ENCODE data around the gene TSPAN17.

GRCh38 chr5:176618783-176619182 lies 28.5 kb upstream of the TSPAN17 start:
- TF ChIP-seq CTCF (conservative IDR thresholded peaks at IDR 0.05; ENCODE audit: low read depth in 2 of 2) (no peak), REST (IDR thresholded peaks at IDR 0.05; ENCODE audit: unreplicated experiment) (no peak), EZH2 (IDR thresholded peaks at IDR 0.05; ENCODE audit: low read depth, unreplicated experiment) (no peak), POLR2AphosphoS5 (IDR thresholded peaks at IDR 0.05; ENCODE audit: low read depth) (no peak), STAT1 (IDR thresholded peaks at IDR 0.05; ENCODE audit: unreplicated experiment) (no peak), EZH2phosphoT487 (IDR thresholded peaks at IDR 0.05; ENCODE audit: unreplicated experiment) (no peak), JUNB (IDR thresholded peaks at IDR 0.05; ENCODE audit: unreplicated experiment) (no peak), CREB1 (CRISPR knock-in tag; IDR thresholded peaks at IDR 0.05; ENCODE audit: low read depth) (no peak), ZNF462 (CRISPR knock-in tag; IDR thresholded peaks at IDR 0.05) (no peak), NANOG (IDR thresholded peaks at IDR 0.05; ENCODE audit: borderline replicate concordance) (no peak), ZNF331 (CRISPR knock-in tag; IDR thresholded peaks at IDR 0.05; ENCODE audit: low read depth) (no peak)
